Measurements from ENCODE around the gene PAF1.

PAF1 gene

GRCh38 chr19:39405261-39405957 lies 14.5 kb upstream of the PAF1 start:
- peak; percentile 55 for DNase-seq

GRCh38 chr19:39403331-39404312 lies 12.7 kb upstream of the PAF1 start:
- DNase-seq, result peak; percentile 100

GRCh38 chr19:39402346-39403300 lies 11.7 kb upstream of the PAF1 start:
- peak; percentile 94 for DNase-seq

GRCh38 chr19:39401549-39402345 lies 10.8 kb upstream of the PAF1 start:
- peak; percentile 93 for DNase-seq

- no peak for DNase-seq
These were observed 10.2 kb upstream of the PAF1 start for GRCh38 chr19:39401070-39401548.

- no peak for DNase-seq
These were observed 9.2 kb upstream of the PAF1 start for GRCh38 chr19:39400061-39400460.

GRCh38 chr19:39399668-39400050 lies 8.8 kb upstream of the PAF1 start:
- DNase-seq, result no peak

- peak; percentile 91 for DNase-seq
These were observed 7.5 kb upstream of the PAF1 start for GRCh38 chr19:39398297-39398864.

GRCh38 chr19:39397360-39398296 lies 6.7 kb upstream of the PAF1 start:
- peak; percentile 94 for DNase-seq

GRCh38 chr19:39390451-39390750 lies 505 bp downstream of the PAF1 start:
- DNase-seq, result no peak

- no peak for DNase-seq
These were observed 1.1 kb downstream of the PAF1 start for GRCh38 chr19:39389631-39390414.

GRCh38 chr19:39388657-39389056 lies 2.2 kb downstream of the PAF1 start:
- no peak for DNase-seq

- no peak for DNase-seq
These were observed 4.3 kb downstream of the PAF1 start for GRCh38 chr19:39386557-39386956.

GRCh38 chr19:39385629-39386411 lies 5.1 kb downstream of the PAF1 start:
- DNase-seq, result no peak

GRCh38 chr19:39384839-39385568 lies 5.9 kb downstream of the PAF1 start:
- DNase-seq, result no peak

GRCh38 chr19:39382991-39383828 lies 7.7 kb downstream of the PAF1 start:
- no peak for DNase-seq
